IPS-20b (cell line): ENCODE results near the gene DCAF8.

Source experiments
- H3K27ac ChIP-seq: one replicate; pipeline ENCODE4 v1.5.1; 2013; ENCODE audit warnings: low read length
- H3K27me3 ChIP-seq: 2 replicates; pipeline ENCODE4 v1.6.1; 2013; ENCODE audit warnings: mild to moderate bottlenecking, low read length, inconsistent platforms; ENCODE audit not compliant: insufficient read depth
- H3K36me3 ChIP-seq: 2 replicates; pipeline ENCODE4 v1.6.1; 2013; ENCODE audit warnings: low read depth, mild to moderate bottlenecking, inconsistent platforms, low read length, moderate library complexity; ENCODE audit not compliant: insufficient read depth
- H3K4me1 ChIP-seq: 2 replicates; pipeline ENCODE4 v1.6.1; 2013; ENCODE audit warnings: mild to moderate bottlenecking, control low read depth, inconsistent platforms, low read length, moderate library complexity; ENCODE audit not compliant: insufficient read depth
- H3K4me3 ChIP-seq: 2 replicates; pipeline ENCODE4 v1.5.1; 2013; ENCODE audit warnings: mild to moderate bottlenecking, low read length, inconsistent platforms
- H3K9ac ChIP-seq: 2 replicates; pipeline ENCODE4 v1.6.1; 2013; ENCODE audit warnings: low read depth, mild to moderate bottlenecking, inconsistent platforms, low read length, moderate library complexity
- H3K9me3 ChIP-seq: 2 replicates; pipeline ENCODE4 v1.6.1; 2013; ENCODE audit warnings: mild to moderate bottlenecking, low read depth, low read length, inconsistent platforms; ENCODE audit not compliant: insufficient read depth

The DCAF8 gene

DNA sequence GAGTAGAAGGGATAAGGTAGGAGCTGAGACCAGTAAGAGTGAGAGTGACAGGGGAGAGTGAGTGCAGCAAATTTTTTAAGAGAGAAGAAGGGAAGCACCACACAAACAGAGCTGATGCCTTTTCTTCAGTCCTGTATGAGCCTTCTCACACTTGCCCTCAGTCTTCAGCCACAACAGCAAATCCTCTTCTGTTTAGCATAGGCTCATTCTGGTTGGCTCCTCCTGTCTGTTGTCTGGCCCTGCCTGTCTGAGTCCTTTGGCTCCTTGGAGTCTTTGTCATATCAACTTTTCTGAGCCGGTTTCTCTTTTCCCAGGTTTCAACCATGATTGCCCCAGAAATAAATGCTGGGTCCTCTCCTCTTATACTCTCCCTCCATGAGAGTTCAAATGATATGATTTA is 84.7 kb downstream of the DCAF8 start:
- Histone ChIP-seq H3K27ac (no peak overlapping the region), H3K27me3 (peaks cover 13% of the 10 kb centered on the region), H3K36me3 (no peaks in the 10 kb centered on the region), H3K9me3 (no peaks in the 10 kb centered on the region), H3K4me3 (no peak overlapping the region), H3K9ac (no peak overlapping the region), H3K4me1 (peaks cover 9% of the 10 kb centered on the region; the same call in 1 of the 2 replicates)

DNA sequence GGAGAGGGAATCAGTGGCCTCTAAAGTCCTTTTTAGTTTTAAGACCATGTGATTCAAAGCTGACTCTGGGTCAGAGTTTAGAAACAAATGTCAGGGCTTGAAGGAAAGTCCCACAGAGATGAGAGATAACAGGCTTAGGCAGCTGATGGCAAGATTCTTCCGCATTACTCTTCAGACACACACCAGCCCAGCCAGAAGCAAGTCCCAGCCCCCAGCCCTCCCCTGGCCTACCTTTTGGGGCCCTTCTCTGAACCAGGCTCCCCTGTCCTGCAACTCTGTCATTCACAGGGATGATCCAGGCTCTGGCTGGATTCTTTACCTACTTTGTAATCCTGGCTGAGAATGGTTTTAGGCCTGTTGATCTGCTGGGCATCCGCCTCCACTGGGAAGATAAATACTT is 85.1 kb downstream of the DCAF8 start:
- no peak overlapping the region for H3K27ac ChIP-seq
- H3K9ac ChIP-seq = no peak overlapping the region
- H3K27me3 ChIP-seq = peaks cover 15% of the 10 kb centered on the region
- H3K9me3 ChIP-seq = no peaks in the 10 kb centered on the region
- H3K4me3 ChIP-seq = no peak overlapping the region
- no peaks in the 10 kb centered on the region for H3K36me3 ChIP-seq
- H3K4me1 ChIP-seq = peaks cover 13% of the 10 kb centered on the region

DNA sequence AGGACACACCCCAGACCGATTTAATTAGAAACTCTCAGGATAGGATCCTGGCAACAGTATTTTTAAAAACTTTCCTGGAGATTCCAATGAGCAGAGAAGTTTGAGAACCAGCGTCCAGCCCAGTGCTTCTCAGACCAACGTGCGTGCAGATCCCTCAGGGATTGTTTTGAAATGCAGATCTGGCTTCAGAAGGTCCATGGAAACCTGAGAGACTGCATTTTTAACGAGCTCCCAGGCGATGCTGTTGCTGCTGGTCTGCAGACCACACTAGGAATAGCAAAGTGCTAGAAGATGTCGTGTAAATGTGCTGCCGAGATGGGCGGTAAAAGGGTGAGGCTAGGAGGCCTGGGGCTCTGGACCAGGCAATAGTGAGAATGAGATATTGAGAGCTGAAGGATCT is 90.4 kb downstream of the DCAF8 start:
- H3K27me3 ChIP-seq = peaks cover 27% of the 10 kb centered on the region
- no peaks in the 10 kb centered on the region for H3K9me3 ChIP-seq
- no peaks in the 10 kb centered on the region for H3K36me3 ChIP-seq
- H3K27ac ChIP-seq = no peak overlapping the region
- H3K4me3 ChIP-seq = peak overlapping the region; percentile 24; the same call in 1 of the 2 replicates
- H3K4me1 ChIP-seq = peaks cover 45% of the 10 kb centered on the region
- peak overlapping the region; percentile 16; the same call in 1 of the 2 replicates for H3K9ac ChIP-seq

DNA sequence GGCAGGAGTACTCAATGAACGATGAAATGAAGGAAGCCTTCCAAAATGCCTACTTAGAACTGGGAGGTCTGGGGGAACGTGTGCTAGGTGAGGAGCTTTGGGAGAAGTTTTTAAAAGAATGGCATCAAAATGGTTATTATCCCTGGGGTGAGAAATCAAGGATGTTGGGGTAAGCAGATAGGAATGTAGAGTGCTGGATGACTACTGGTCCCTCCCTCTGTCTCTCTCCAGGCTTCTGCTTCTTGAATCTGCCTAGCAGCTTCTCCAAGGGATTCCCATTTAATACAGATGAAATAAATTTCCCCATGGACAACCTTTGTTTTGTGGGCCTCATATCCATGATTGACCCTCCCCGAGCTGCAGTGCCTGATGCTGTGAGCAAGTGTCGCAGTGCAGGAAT is 91.0 kb downstream of the DCAF8 start:
- no peaks in the 10 kb centered on the region for H3K9me3 ChIP-seq
- H3K9ac ChIP-seq = peak overlapping the region; percentile 16; the same call in 1 of the 2 replicates
- peaks cover 45% of the 10 kb centered on the region for H3K4me1 ChIP-seq
- peak overlapping the region; percentile 30; the same call in 1 of the 2 replicates for H3K4me3 ChIP-seq
- H3K36me3 ChIP-seq = no peaks in the 10 kb centered on the region
- H3K27me3 ChIP-seq = peaks cover 31% of the 10 kb centered on the region
- no peak overlapping the region for H3K27ac ChIP-seq

DNA sequence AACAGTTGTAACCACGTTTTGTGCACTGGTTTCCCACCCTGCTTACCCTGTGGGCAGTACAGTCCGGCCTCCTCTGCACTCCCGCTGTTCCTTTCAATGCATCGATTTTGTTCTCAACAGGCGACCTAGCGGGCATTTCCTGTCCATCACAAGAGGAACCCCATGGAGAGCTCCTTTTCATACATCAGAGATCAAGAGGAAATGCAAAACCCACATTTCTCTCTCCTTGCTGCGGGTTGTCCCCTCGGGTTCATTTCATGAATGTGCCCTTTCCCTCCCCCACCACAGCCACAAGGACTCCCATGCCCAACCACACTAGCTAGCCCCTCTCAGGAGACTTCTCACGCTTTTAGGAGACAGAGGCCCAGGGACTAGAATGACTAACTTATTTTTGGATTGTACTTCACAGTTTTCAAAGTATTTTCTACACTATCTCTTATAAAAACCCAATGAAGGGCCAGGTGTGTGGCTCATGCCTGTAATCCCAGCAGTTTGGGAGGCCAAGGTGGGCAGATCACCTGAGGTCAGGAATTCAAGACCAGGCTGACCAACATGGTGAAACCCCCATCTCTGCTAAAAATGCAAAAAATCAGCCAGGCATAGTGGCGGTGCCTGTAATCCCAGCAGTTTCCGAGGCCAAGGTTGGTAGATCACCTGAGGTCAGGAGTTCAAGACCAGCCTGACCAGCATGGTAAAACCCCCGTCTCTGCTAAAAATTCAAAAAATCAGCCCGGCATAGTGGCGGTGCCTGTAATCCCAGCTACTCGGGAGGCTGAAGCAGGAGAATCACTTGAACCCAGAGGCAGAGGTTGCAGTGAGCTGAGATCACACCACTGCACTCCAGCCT is 92.6 kb downstream of the DCAF8 start:
- Histone ChIP-seq H3K9ac (peak overlapping the region; percentile 63; the same call in 1 of the 2 replicates), H3K4me1 (peaks cover 45% of the 10 kb centered on the region), H3K27ac (peak overlapping the region; percentile 42)

DNA sequence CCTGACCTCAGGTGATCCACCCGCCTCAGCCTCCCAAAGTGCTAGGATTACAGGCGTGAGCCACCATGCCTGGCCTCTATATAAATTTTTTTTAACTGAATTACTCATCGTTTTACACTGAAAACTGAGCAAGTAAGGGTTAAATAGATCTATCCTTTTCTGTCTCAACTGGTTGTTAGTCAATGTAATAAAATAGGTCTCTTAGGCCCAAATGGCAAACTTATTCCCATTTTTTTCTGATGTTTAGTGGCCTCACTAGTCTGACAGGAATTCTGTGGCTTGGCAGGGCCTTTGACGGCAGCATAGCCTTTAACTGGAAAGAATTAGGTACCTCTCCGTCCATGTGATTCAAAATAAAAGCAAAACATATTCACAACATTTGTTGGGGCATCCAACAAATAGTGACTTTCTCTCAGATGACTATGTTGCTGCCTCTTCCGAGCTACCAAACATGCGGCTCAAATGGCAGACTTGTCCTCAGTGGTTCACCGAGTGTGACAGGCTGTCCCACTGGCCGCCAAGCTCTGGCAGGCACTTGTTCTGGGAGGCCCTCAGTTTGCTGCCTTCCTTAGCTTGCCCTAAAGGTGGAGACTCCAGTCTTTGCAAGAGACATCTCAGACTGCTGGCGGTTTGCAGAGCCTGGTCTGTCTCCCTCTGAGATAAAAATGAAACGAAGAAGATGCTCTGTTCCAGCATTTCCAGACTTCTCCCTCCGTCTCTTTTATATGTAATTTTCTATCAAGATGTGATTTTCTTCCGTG is 93.6 kb downstream of the DCAF8 start:
- peak overlapping the region; percentile 18 for H3K27ac ChIP-seq
- peaks cover 30% of the 10 kb centered on the region for H3K27me3 ChIP-seq
- H3K36me3 ChIP-seq = no peaks in the 10 kb centered on the region
- H3K9ac ChIP-seq = peak overlapping the region; percentile 63
- H3K4me1 ChIP-seq = peaks cover 45% of the 10 kb centered on the region
- peak overlapping the region; percentile 53 for H3K4me3 ChIP-seq
- H3K9me3 ChIP-seq = no peaks in the 10 kb centered on the region

More for the DNA sequence above, 92.6 kb downstream of the DCAF8 start:
- H3K27me3 ChIP-seq = peaks cover 32% of the 10 kb centered on the region
- H3K36me3 ChIP-seq = no peaks in the 10 kb centered on the region
- H3K9me3 ChIP-seq = no peaks in the 10 kb centered on the region
- H3K4me3 ChIP-seq = peak overlapping the region; percentile 53

DNA sequence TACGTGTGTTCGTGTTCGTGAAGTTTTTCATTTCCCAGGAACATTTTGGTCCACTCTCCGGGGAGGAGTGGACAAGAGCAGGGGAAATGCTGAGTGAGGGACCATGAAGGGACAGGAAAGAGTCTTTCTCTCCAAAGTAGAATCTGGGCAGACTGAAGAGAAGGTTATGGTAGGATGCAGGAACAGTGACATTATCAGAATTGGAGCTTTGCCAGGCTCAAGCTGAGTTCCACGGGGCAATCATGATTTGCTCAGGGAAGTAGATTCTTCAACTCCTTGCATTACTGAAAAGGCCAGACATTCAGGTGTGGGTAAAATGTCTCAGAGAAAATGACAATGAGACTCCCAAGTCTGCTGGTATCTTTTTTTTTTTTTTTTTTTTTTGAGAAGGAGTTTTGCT is 94.3 kb downstream of the DCAF8 start:
- H3K36me3 ChIP-seq = no peaks in the 10 kb centered on the region
- H3K9ac ChIP-seq = no peak overlapping the region
- no peaks in the 10 kb centered on the region for H3K9me3 ChIP-seq
- H3K4me1 ChIP-seq = peaks cover 45% of the 10 kb centered on the region
- peaks cover 22% of the 10 kb centered on the region for H3K27me3 ChIP-seq
- no peak overlapping the region for H3K27ac ChIP-seq
- no peak overlapping the region for H3K4me3 ChIP-seq

DNA sequence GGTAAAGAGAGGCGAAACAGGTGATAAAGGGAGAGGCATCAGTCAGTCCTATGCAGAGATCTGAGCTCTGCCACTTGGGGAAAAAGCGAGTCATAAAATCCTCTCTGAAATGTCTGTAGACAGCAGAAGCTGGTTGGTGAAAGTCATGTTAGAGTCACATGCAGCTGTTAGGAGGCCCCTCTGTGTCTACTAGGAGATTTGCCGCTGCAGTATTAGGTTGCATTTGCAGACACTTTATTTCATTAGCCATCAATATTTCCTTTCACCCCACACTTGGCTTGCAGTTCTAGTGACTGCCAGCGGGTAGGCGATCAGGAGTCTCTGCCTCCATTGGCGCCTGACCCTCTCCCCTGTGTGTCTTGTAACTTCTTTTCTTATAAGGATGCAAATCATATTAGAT is 94.8 kb downstream of the DCAF8 start:
- Histone ChIP-seq H3K4me3 (no peak overlapping the region), H3K36me3 (no peaks in the 10 kb centered on the region), H3K9me3 (no peaks in the 10 kb centered on the region), H3K4me1 (peaks cover 43% of the 10 kb centered on the region), H3K27ac (no peak overlapping the region), H3K27me3 (peaks cover 18% of the 10 kb centered on the region), H3K9ac (no peak overlapping the region)

DNA sequence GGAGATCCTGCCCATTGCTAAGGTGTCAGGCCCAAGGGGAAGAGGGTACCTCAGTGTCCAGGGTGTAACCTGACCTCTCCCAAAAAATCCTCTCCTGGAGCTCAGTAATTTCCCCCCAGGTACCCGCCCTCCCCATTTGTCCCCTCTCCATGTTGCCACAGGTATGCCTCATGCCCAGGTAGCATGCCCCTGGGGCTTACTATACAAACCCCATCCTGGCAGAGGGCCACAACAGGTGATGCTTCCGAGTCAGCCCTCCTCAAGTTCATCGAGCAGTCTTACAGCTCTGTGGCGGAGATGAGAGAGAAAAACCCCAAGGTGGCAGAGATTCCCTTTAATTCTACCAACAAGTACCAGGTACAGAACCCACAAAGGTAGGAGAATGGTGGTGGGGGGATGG is 95.3 kb downstream of the DCAF8 start:
- Histone ChIP-seq H3K9ac (no peak overlapping the region), H3K4me1 (peaks cover 40% of the 10 kb centered on the region), H3K4me3 (no peak overlapping the region), H3K9me3 (no peaks in the 10 kb centered on the region), H3K27me3 (peaks cover 17% of the 10 kb centered on the region), H3K36me3 (no peaks in the 10 kb centered on the region), H3K27ac (no peak overlapping the region)

DNA sequence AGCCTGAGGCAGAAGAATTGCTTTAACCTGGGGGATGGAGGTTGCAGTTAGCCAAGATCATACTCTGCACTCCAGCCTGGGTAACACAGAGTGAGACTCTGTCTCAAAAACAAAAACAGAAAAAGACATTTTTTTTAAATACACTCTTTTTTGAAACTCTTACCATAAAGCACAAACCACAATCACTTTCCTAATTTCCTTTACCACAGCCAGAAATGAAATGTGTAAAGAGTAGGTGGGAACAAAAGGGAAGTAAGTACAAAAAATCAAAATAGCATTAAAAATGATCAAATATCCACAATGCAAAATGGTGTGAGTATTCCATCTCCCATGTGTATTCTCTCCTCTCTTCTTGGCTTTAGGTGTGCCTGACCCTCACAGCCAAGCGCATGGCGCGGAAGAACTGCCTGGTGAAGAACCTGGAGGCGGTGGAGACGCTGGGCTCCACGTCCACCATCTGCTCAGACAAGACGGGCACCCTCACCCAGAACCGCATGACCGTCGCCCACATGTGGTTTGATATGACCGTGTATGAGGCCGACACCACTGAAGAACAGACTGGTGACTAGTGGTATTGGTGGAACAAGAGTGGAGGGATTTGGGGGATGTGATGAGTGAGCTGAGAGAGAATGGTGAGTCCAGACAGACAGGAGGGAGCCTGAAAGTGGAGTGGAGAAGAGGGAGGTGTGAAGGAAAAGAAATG is 96.0 kb downstream of the DCAF8 start:
- no peak overlapping the region for H3K9ac ChIP-seq
- H3K4me1 ChIP-seq = peaks cover 33% of the 10 kb centered on the region
- peaks cover 10% of the 10 kb centered on the region for H3K27me3 ChIP-seq
- no peak overlapping the region for H3K27ac ChIP-seq
- no peaks in the 10 kb centered on the region for H3K9me3 ChIP-seq
- H3K4me3 ChIP-seq = no peak overlapping the region
- no peaks in the 10 kb centered on the region for H3K36me3 ChIP-seq
